ENCODE data around the gene TMEM101.
"Not testable (repeated sequence)": the region's sequence is repeated elsewhere in the genome, so short reads cannot be mapped to it uniquely, and the experiment has no call there.

TMEM101 gene

DNA sequence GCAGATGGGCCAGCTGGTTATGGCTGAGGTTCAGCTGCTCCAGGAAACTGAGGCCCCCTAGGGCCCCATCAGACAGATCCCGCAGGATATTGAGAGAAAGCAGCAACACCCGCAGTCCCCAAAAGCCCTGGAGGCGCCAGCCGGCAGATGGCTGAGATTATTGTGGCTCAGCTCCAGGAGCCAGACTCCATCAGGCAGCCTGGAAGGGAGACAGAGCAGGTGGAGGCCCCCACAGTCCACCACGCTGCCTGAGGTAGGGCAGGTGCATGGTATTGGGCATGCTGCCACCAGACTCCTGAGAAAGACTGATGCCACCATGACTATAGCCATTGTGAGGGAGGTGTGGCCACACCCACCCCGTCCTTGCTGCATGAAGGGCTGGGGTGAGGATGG is 9.5 kb upstream of the TMEM101 start:
- no peak for DNase-seq (ENCODE audit: low read depth)

DNA sequence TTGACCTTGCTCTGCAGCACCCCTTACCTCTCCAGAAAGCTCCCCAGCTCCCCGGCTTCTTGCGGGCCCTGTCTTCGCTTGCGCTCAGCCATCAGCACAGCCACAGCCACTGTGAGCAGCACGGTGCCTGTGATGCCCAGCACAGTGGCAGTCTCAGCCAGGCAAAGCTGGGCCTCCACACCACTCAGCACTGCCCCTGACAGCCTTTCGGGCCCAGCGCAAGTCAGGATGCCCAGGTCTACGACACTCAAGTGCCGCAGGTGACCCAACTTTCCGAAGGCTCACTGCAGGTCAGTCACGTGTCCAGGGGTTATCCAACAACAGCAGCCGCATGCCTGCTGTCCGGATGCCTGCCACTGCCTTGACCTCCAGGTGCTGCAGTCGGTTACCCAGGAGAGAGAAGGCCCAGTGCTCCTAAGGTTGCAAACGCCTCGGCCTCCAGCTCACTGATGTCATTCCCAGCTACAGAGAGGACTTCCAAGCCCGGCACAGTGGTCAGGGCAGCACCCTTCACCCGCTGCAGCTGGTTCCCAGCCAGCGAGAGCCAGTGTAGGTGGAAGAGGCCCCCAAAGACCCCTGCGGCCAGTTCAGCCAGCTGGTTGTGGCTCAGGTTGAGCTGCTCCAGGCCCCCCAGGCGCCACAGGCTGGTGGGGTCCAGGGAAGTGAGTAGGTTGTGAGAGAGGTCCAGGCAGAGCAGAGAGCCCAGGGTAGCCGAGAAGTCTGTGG is 8.9 kb upstream of the TMEM101 start:
- no peak for DNase-seq (ENCODE audit: low read depth)

DNA sequence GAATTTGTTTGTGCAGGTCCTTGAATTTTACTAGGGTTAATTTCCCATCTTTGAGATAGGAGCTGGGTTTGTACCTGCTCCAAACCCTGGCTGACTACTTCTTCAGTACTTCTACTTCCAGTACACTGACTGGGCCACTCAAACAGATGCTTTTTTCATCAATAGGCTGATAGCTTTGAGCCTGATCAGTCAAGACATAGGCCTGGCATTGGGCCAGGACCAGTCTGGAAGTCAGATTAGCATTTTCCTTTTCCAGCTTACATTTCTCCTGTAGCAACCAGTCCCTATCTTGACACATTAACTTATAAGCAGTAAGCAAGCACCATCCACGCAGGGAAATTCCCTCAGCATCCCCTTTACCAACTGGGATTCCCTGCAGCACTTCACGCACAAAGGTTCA is 7.5 kb upstream of the TMEM101 start:
- no peak for DNase-seq (ENCODE audit: low read depth)

DNA sequence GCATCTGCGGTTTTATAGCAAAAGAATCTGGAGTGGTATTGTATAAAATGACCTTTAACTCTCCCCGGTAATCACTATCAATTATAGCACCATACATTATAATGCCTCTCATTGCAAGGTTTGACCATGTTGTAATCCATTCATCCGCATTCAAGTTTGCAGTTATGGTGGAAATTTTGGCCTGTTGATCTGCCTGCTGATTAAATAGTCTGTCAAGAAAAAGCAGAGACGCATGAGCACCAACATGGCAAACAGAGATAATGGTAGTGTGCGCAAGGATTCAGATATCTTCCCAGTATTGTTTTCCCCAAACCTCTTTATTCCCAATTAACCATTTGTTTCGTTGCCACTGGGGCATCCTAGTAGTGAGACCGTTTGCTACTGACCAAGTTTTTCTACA is 6.5 kb upstream of the TMEM101 start:
- DNase-seq (ENCODE audit: low read depth) = not testable (repeated sequence)

DNA sequence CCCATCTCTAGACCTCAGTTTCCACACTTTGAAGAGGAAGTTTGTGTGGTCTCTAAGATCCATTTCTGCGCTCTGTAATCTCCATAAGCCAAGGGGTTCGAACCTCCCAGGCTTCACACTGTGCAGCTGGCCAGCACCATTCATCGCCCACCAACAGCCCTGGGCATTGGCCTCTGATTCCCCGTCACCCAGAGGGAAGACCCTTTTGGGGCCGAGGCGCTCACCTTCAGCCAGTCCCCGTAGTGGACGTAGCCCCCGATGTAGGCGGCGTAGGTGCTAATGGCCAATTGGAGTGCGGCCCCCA is 678 bp downstream of the TMEM101 start:
- DNase-seq (ENCODE audit: low read depth) = no peak

DNA sequence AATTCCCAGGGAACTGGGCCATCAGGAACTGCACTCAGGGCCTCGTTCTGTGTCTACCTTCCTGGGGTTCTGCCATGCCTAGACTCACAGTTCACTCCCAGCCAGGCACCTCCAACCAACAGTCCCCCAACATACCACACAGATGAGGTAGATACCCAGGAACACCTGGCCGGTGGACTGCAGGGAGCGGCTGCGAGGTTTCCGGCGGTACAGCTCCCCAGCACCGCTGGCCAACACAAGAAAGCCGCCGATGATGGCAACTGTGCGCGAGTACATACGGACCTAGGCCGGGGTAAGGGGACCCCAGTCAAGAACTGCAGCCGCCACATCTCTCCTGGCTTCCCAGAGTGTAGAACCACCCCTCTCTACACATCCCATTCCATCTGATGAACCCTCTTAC is 1.9 kb downstream of the TMEM101 start:
- DNase-seq (ENCODE audit: low read depth) = no peak

DNA sequence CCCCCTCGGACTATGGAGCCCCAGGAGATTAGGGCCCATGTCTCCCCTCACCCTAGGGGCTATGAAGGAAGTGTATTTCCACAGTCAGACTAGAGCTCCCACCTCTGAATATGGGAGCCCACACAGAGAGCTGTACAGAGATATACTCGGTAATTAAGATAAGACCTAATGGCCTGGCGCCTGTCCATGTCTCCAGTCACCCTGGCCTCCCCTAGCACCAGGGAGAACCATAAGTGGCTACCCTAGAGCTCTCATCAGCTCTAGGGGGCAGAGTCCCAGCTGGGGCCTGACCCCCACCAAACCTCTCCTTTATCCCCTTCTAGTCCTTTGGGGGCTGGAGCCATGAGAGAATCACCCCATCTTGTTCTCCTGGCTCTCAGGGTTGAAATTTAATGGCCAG is 2.4 kb downstream of the TMEM101 start:
- no peak for DNase-seq (ENCODE audit: low read depth)

DNA sequence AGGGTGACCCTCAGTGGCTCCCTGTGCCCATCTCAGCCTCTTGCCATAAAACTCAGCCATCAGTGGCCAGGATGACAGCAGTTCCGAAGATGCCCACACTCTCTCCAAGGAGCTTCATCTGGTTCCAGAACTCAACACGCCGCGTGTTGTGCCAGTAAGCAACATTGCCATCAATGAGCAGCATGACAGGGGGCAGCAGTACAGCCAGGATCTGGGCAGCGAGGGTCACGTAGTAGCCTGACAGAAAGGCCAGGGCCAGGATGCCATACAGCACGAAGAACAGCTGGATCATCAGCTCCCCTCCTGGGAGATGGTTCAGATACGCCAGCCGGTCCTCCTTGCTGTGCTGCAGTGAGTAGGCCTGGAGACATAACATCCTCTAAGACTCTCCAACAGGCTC is 2.9 kb downstream of the TMEM101 start:
- no peak for DNase-seq (ENCODE audit: low read depth)

DNA sequence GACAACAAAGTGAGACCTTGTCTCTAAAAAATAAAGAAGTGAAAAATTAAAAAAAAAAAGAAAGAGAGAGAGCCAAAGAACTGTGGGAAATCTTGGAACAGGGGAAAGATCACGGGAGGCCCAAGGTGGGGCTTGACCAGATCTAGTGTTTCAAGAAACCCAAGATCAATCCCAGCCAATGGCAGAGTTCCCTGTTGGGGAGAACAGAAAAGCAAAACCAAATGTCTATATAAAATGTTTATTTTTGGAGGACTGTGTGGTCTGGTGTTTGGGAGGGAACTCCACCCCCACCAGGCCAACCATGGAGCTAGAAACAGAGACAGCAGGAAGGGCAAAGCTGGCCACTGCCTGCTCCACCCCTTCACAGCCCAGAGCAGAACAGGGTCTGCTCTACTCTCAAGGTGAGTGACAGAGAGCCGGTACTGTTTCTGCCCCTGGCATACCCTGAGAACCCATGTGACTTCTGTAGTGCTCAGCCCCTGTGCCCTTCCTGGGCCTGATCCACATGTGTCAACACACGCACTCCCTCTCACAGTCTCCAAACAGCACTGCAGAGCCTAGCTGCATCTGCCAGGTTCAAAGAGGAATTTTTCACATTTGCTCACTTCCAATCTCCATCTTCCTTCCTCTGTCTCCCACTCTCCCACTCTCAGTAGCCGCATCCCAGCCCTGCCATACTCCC is 3.7 kb downstream of the TMEM101 start:
- DNase-seq (ENCODE audit: low read depth) = no peak

DNA sequence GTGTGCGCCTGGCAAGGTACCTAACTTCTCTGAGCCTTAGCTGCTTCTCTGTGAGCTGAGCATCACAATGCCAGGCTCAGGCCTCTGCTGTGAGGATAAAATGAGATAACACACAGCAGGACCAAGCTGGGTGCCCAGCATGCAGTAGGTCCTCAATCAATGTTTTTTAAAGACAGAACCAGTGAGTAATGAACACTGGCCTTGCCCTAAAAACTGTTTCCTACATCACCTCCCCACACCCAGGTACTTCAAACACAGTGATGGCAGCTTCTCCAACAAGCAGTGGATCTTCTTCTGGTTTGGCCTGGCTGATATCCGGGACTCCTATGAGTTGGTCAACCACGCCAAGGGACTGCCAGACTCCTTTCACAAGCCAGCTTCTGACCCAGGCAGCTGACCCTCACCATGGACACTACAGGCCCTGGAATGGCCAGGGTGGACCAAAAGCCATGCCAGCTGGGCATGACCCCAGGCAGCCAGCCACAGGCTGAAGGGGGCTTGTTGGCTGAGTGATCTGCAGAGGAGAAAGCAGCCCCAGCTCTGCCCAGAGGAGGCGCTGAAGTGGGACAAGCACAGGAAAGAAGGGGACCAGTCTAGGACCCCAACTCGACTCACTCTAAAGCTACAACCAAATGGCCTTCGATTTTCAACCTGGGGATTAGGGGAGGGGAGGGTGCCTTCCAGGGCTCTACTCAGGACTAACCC is 6.4 kb downstream of the TMEM101 start:
- DNase-seq (ENCODE audit: low read depth) = no peak

DNA sequence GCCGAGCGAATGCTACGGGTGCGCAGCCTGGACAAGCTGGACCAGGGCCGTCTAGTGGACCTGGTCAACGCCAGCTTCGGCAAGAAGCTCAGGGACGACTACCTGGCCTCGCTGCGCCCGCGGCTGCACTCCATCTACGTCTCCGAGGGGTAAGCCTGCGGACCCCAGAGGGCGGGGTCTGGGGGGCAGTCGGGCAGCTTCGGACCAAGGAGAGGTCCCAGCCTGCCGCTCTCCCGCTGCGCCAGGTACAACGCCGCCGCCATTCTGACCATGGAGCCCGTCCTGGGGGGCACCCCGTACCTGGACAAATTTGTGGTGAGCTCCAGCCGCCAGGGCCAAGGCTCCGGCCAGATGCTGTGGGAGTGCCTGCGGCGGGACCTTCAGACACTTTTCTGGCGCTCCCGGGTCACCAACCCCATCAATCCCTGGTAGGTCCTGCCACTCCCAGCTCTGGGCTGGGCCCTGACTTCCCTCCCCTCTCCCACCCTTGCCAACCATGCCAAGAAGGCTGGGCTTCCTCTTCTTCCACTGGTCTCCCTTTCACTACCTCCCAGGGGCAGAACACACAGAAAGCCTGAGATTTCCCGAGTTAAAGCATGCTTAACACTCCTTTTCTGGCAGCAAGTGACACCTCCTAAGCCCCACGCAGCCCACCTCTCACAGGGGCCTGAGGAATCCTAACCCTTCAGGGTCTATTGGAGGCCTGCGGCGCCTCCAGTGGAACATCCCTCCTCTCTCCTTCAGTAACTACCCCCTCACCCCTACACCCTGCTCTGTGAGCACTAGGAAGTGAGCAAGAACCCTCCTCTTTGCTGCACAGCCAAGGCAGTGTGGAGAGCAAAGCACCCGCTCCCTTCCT is 7.2 kb downstream of the TMEM101 start:
- no peak for DNase-seq (ENCODE audit: low read depth)

DNA sequence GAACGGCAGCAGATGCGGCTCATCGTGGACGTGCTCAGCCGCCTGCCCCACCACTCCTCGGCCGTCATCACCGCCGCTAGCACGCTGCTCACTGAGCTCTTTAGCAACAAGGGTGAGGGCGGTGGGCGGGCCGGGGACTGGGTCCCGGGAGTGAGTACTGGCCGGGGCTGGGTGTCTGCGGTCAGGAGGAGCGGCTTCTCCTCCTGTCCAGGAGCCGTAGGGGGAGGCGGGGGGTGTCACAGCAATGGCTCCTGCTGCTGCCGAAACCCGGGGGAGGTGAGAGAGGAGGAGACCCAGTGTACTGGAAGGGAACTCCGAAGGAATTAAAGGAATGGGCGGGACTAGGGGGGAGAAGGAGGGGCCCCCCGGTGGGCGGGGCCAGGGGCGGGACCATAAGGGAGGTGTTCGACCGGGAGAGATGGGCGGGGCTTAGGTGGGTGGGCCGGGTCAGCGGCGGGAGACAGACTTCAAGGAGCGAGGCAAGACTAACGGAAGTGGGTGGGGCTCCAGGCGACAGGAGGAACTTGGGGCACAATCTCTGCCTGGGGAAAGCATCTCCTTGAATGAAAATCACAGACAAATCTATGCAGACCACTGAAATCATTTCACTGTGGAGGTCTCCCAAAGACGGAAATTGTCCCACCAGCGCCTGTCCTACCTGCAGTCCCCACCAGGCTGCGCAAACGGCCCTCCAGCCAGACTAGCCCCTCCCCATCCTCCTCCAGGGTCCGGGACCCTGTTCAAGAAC is 8.0 kb downstream of the TMEM101 start:
- peak; percentile 96 for DNase-seq (ENCODE audit: low read depth)

DNA sequence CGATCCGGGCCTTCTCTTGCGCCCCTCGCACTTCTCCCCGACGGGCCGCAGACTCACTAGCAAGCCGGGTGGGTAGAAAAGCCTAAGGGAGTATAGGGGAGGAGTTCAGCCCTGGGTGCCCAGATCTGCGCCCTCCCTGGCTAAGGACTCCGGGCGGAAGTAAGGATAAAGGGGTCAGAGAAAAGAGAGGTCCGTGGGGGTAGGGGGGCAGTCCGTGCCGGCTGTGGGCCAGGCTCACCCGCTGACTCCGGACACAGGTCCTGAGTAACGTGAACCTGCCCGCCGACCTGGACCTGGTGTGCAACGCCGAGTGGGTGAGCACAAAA is 8.5 kb downstream of the TMEM101 start:
- no peak for DNase-seq (ENCODE audit: low read depth)

DNA sequence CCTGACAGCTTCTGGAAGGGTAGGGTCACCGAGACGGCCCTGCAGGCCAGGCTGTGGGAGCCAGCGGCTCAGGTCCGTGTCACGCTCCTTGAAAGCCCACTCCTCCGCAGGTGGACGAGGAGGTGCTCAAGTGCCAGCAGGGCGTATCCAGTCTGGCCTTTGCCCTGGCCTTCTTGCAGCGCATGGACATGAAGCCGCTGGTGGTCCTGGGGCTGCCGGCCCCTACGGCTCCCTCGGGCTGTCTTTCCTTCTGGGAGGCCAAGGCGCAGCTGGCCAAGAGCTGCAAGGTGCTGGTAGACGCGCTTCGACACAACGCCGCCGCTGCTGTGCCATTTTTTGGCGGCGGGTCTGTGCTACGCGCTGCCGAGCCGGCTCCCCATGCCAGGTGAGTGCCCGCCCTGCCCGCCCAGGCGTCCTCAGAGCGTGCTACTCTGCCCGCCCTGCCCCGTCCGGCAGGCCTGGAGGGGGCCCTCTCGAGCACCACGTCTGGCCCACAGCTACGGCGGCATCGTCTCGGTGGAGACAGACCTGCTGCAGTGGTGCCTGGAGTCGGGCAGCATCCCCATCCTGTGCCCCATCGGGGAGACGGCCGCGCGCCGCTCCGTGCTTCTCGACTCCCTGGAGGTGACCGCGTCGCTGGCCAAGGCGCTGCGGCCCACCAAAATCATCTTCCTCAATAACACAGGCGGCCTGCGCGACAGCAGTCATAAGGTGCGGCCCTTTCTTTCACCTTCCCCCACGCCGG is 9.1 kb downstream of the TMEM101 start:
- DNase-seq (ENCODE audit: low read depth) = peak; percentile 15

DNA sequence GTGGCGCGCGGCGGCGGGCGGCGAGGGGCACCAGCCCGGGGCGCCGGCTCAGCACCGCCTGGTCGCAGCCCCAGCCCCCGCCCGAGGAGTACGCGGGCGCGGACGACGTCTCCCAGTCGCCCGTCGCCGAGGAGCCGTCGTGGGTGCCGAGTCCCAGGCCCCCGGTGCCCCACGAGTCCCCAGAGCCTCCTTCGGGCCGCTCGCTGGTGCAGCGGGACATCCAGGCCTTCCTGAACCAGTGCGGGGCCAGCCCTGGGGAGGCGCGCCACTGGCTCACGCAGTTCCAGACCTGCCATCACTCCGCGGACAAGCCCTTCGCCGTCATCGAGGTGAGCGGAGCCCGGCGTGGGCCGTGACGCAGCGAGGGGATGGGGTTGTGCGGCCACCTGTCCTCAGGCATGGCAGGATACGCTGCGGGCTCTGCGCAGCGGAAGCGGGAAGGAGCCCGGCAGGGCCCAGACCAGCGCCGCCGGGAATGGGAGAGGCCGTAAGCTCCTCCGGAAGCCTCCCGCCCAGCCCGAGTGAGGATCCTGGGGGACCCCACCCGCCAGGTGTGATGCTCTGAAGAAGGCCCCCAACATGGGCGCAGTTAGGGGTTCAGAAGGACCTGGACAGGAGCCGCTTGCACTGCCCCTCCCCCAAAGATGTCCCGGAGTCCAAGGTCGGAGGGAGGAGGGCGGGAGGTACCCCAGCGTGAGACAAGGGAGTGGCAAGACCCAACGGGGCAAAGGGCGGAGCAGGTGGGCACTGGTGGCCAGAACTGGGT is 9.8 kb downstream of the TMEM101 start:
- DNase-seq (ENCODE audit: low read depth) = no peak

DNA sequence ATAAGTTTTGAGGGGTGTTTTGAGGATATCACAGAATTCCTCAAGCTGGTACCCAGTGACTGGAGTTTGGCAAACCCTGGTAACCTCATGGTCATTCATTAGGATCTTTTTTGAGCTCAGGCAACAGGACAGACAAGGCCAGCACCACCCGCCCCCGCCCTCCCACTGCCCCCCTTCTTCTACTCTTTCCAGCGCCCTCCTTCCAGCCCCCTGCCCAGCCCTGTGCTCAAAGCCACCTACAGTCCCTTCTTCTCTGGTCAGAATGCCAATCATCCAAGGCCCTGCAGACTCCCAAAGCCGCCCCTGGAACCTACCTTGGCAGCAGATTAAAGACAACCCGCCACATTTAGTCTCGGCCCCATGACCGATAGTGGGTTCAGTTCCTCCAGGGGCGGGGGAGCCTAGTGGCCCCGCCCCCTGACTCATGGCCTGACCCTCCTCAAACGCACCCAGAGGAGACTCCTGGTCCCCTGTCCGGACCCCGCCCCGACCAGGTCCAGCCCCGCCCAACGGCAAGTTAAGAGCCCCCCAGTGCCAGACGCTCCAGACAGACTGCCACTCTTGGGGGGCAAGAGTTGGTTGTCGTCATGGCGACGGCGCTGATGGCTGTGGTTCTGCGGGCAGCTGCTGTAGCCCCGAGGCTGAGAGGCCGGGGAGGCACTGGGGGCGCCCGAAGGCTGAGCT is 10.5 kb downstream of the TMEM101 start, which contains the start of gene NAGS:
NAGS (plus strand) TSS at position 546 of the 684 bp plus-strand sequence; CDS start at position 588, 42 bp downstream.
- no peak for DNase-seq (ENCODE audit: low read depth)

DNA sequence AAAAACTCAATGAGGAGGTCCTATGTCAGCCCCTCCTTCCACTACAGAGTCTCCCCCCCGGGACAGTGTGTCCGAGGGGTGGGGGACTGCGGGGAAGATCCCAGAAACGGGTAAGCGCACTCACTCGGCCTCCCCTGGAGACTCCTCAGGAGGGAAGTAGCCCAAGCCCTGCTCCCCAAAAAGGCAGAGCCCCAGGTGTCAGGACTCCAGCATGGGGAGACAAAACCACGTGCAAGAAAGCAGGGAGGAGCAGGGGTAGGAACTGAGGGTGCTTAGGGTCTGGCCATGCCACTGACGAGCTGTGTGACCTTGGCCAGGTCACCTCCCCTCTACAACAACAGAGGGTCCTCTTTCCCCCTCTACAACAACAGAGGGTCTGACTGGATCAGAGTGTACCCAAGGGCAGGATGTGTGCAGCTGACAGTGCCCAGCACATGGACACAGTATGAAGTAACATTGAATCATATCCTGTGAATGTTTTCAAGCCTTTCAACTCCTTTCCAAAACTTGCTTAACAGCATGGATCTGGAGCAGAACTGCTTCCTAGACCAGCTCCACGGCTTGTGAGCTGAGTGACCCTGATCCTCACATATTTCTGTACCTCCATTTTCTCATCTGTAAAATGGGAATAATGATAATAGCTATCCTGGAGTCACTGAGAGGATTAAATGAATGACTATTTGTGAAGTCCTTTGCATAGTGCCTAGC is 12.5 kb downstream of the TMEM101 start:
- no peak for DNase-seq (ENCODE audit: low read depth)

DNA sequence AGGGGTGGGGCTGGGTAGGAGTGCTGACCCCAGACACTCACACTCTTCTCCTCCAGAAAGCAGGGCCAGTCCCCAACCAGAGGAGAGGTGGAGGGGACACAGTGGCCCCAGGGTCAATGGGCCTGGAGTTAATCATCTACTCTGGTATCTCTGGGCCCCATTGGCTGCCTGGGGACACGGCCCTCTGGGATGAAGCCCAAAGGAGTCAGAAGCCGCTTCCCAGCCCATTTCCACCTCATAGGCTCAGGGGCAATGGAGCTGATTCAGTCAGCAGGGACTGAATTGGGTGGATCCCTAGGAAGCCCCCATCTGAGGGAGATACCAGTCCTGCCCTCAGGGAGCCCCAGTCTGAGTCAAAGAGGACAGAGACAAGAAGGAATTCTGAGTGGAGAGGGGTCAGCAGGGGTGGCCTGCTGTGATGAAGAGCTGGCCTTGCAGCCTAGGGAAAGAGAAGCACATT is 13.3 kb downstream of the TMEM101 start:
- no peak for DNase-seq (ENCODE audit: low read depth)

DNA sequence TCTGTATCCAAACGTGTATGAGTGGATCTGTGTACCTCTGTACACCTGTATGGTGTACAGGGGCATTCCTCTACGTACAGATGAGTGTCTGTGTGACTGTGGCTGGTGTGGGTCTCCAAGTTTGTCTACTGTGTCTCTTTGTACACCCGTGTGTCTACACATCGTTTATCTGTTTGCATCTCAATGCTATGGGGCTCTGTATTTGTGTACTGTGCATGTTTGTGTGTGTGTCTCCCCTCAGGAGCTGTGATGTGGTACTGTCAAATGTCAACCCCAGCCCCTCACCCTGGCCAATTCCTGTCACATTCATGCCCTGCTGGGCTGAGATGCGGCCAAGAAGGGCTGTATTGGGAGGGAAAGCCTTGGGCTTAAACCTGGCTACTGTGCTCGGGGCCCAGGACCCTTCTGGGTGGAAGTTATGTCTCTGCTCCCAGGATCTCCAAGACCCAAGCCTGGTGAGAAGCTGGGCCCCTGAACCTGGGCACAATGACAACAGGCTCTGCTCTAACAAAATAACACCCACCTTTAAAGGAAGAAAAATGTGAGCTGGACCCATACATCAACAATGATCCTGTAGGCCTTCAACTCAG is 13.8 kb downstream of the TMEM101 start:
- DNase-seq (ENCODE audit: low read depth) = no peak
